Measurements from ENCODE around the gene HACD3.

DNA sequence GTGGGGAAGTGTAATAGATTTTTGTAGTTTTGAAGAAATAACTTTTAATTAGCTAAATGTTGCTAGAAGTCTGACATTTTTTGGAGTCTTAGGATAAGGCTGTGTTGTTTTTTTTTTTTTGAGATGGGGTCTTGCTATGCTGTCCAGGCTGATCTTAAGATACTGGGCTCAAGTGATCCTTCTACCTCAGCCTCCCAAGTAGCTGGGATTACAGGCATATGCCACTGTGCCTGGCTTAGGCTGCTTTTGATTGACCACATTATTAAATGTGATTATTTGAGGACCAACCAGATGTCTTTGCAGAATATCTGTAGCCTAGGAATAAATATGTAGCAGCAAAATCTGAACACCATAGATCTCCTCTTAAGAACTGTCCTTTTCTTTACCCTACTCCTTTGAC is 29.7 kb downstream of the HACD3 start:
- TF ChIP-seq, protein P1, sequence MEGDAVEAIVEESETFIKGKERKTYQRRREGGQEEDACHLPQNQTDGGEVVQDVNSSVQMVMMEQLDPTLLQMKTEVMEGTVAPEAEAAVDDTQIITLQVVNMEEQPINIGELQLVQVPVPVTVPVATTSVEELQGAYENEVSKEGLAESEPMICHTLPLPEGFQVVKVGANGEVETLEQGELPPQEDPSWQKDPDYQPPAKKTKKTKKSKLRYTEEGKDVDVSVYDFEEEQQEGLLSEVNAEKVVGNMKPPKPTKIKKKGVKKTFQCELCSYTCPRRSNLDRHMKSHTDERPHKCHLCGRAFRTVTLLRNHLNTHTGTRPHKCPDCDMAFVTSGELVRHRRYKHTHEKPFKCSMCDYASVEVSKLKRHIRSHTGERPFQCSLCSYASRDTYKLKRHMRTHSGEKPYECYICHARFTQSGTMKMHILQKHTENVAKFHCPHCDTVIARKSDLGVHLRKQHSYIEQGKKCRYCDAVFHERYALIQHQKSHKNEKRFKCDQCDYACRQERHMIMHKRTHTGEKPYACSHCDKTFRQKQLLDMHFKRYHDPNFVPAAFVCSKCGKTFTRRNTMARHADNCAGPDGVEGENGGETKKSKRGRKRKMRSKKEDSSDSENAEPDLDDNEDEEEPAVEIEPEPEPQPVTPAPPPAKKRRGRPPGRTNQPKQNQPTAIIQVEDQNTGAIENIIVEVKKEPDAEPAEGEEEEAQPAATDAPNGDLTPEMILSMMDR (IDR thresholded peaks at IDR 0.05; ENCODE audit: low read depth, low read length, missing input control): no peak
- TF ChIP-seq, protein P2, sequence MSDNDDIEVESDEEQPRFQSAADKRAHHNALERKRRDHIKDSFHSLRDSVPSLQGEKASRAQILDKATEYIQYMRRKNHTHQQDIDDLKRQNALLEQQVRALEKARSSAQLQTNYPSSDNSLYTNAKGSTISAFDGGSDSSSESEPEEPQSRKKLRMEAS (IDR thresholded peaks at IDR 0.05): no peak
